ENCODE measurements around the gene GPR37. TPM values are rescaled to one million over a fixed set of nuclear protein-coding genes. Genes with fewer than 3 reads are reported as not detected.

The GPR37 gene
- total RNA-seq, 1 experiment from 2014 or later: 1.3 TPM

DNA sequence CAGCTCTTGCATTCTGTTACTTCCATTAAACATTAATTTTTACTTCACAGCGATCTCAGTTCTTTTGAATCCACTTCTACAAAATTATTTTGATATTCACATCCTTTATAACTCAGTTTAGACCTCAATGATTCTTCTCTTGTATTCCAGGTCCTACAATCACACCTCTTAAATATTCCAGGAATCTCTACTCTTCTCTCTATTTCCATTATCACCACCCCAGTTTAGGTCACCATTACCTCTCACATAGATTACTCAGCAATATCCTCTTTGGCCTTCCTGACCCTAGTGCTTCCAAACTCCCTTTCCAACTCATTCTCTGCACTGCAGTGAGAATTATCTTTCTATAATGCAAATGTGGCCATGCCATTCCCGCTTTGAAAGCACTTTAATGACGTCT lies 27.1 kb upstream of the GPR37 start:
- peaks cover 2% of the 10 kb centered on the region; the same call in 1 of the 2 replicates for H3K27me3 ChIP-seq (ENCODE audit: control insufficient read depth, insufficient read depth, low read length)
- H3K27ac ChIP-seq (ENCODE audit: low read length): no peak overlapping the region
- no peaks in the 10 kb centered on the region for H3K4me1 ChIP-seq (ENCODE audit: control insufficient read depth, insufficient read depth, low read length)
- ChIA-PET CTCF (no interaction called here), POLR2A (no interaction called here)
- no peak for DNase-seq (ENCODE audit: low read depth, low spot score)
- no peak overlapping the region for H3K4me3 ChIP-seq (ENCODE audit: low read depth in 2 of 2, low read length in 2 of 2)
- no peaks in the 10 kb centered on the region for H3K36me3 ChIP-seq (ENCODE audit: control insufficient read depth, insufficient read depth, low read length)
- H3K9me3 ChIP-seq (ENCODE audit: control insufficient read depth, insufficient read depth, low read depth, low read length): no peaks in the 10 kb centered on the region
- BruUV-seq (replicated peaks): no TSS peak
- ATAC-seq: no peak
- TF ChIP-seq, protein P1, sequence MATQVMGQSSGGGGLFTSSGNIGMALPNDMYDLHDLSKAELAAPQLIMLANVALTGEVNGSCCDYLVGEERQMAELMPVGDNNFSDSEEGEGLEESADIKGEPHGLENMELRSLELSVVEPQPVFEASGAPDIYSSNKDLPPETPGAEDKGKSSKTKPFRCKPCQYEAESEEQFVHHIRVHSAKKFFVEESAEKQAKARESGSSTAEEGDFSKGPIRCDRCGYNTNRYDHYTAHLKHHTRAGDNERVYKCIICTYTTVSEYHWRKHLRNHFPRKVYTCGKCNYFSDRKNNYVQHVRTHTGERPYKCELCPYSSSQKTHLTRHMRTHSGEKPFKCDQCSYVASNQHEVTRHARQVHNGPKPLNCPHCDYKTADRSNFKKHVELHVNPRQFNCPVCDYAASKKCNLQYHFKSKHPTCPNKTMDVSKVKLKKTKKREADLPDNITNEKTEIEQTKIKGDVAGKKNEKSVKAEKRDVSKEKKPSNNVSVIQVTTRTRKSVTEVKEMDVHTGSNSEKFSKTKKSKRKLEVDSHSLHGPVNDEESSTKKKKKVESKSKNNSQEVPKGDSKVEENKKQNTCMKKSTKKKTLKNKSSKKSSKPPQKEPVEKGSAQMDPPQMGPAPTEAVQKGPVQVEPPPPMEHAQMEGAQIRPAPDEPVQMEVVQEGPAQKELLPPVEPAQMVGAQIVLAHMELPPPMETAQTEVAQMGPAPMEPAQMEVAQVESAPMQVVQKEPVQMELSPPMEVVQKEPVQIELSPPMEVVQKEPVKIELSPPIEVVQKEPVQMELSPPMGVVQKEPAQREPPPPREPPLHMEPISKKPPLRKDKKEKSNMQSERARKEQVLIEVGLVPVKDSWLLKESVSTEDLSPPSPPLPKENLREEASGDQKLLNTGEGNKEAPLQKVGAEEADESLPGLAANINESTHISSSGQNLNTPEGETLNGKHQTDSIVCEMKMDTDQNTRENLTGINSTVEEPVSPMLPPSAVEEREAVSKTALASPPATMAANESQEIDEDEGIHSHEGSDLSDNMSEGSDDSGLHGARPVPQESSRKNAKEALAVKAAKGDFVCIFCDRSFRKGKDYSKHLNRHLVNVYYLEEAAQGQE (IDR thresholded peaks at IDR 0.05; ENCODE audit: insufficient read depth in 1 of 2, low read depth in 2 of 2, low read length in 1 of 2): no peak
- TF ChIP-seq, protein P2, sequence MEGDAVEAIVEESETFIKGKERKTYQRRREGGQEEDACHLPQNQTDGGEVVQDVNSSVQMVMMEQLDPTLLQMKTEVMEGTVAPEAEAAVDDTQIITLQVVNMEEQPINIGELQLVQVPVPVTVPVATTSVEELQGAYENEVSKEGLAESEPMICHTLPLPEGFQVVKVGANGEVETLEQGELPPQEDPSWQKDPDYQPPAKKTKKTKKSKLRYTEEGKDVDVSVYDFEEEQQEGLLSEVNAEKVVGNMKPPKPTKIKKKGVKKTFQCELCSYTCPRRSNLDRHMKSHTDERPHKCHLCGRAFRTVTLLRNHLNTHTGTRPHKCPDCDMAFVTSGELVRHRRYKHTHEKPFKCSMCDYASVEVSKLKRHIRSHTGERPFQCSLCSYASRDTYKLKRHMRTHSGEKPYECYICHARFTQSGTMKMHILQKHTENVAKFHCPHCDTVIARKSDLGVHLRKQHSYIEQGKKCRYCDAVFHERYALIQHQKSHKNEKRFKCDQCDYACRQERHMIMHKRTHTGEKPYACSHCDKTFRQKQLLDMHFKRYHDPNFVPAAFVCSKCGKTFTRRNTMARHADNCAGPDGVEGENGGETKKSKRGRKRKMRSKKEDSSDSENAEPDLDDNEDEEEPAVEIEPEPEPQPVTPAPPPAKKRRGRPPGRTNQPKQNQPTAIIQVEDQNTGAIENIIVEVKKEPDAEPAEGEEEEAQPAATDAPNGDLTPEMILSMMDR (IDR thresholded peaks at IDR 0.05): no peak
- TF ChIP-seq POLR2AphosphoS5 (IDR thresholded peaks at IDR 0.05; ENCODE audit: low read depth, low read length) (no peak), TCF7L2 (IDR thresholded peaks at IDR 0.05; ENCODE audit: low read depth, low read length) (no peak), SIN3A (IDR thresholded peaks at IDR 0.05; ENCODE audit: borderline replicate concordance, insufficient read depth, low read depth, low read length) (no peak)
- intact Hi-C loops (cut with micrococcal nuclease; ENCODE audit: unreplicated experiment): no loop called here
- in situ Hi-C loops (cut with HindIII; ENCODE audit: low pct_unique_long_range_greater_than_20kb, low sequenced_read_pairs): no loop called here

GRCh38 chr7:124792002-124792401 lies 26.4 kb upstream of the GPR37 start:
- intact Hi-C loops (cut with micrococcal nuclease; ENCODE audit: unreplicated experiment): no loop called here
- ATAC-seq: no peak
- Histone ChIP-seq H3K36me3 (ENCODE audit: control insufficient read depth, insufficient read depth, low read length) (no peaks in the 10 kb centered on the region), H3K27me3 (ENCODE audit: control insufficient read depth, insufficient read depth, low read length) (peaks cover 2% of the 10 kb centered on the region; the same call in 1 of the 2 replicates), H3K4me1 (ENCODE audit: control insufficient read depth, insufficient read depth, low read length) (no peaks in the 10 kb centered on the region), H3K4me3 (ENCODE audit: low read depth in 2 of 2, low read length in 2 of 2) (no peak overlapping the region), H3K27ac (ENCODE audit: low read length) (no peak overlapping the region), H3K9me3 (ENCODE audit: control insufficient read depth, insufficient read depth, low read depth, low read length) (no peaks in the 10 kb centered on the region)
- BruUV-seq (replicated peaks): no TSS peak
- TF ChIP-seq POLR2AphosphoS5 (IDR thresholded peaks at IDR 0.05; ENCODE audit: low read depth, low read length): no peak
- TF ChIP-seq, protein P2 (IDR thresholded peaks at IDR 0.05): no peak
- TF ChIP-seq TCF7L2 (IDR thresholded peaks at IDR 0.05; ENCODE audit: low read depth, low read length): no peak
- TF ChIP-seq SIN3A (IDR thresholded peaks at IDR 0.05; ENCODE audit: borderline replicate concordance, insufficient read depth, low read depth, low read length): no peak
- TF ChIP-seq, protein P1 (IDR thresholded peaks at IDR 0.05; ENCODE audit: insufficient read depth in 1 of 2, low read depth in 2 of 2, low read length in 1 of 2): no peak
- no peak for DNase-seq (ENCODE audit: low read depth, low spot score)
- in situ Hi-C loops (cut with HindIII; ENCODE audit: low pct_unique_long_range_greater_than_20kb, low sequenced_read_pairs): no loop called here
- ChIA-PET POLR2A (no interaction called here), CTCF (no interaction called here)

All from Panc1 (cell line).